NT2/D1 (cell line): ENCODE measurements around the gene SELENOI.

ENCODE experiments used
- YY1 ChIP-seq: IDR thresholded peaks from 2 replicates; pipeline ENCODE4 v1.6.1; 2011; ENCODE audit not compliant: insufficient read length, insufficient read depth
- ZNF274 ChIP-seq: IDR thresholded peaks from 2 replicates; pipeline ENCODE4 v1.6.1; 2011; ENCODE audit warnings: mild to moderate bottlenecking, low read depth, low read length

- TF ChIP-seq YY1 (no peak), ZNF274 (no peak)
Observed at GRCh38 chr2:26444236-26444635, 98.3 kb downstream of the SELENOI start.
